ENCODE data around the gene PLAAT5.

GRCh38 chr11:63532799-63533475, 42.0 kb upstream of the PLAAT5 start:
- no peak for TF ChIP-seq CTCF (conservative IDR thresholded peaks at IDR 0.05)
- no peak for TF ChIP-seq EZH2 (IDR thresholded peaks at IDR 0.05; ENCODE audit: low read depth)

Data from PC-9 (cell line).